H9 (cell line): ENCODE results near the gene IRS2. TPM values are rescaled to one million over a fixed set of nuclear protein-coding genes. Genes with fewer than 3 reads are reported as not detected.

ENCODE experiments used
- DNase-seq: peaks from one replicate; pipeline ENCODE4 v3.0.0-alpha.2; 2017
- H2AFZ ChIP-seq: one replicate; pipeline ENCODE4 v1.6.1; 2013; ENCODE audit warnings: mild to moderate bottlenecking, low read length, control low read depth, moderate library complexity
- H2AK5ac ChIP-seq: 2 replicates; pipeline ENCODE4 v1.6.1; 2013; ENCODE audit warnings: low read length, control low read depth, mixed read lengths; ENCODE audit not compliant: insufficient read length
- H2BK120ac ChIP-seq: one replicate; pipeline ENCODE4 v1.6.1; 2013; ENCODE audit warnings: low read depth, mild to moderate bottlenecking, low read length, control low read depth, inconsistent platforms; ENCODE audit not compliant: poor library complexity, severe bottlenecking
- H2BK12ac ChIP-seq: 2 replicates; pipeline ENCODE4 v1.6.1; 2013; ENCODE audit warnings: low read length, control low read depth, mixed read lengths, low read depth; ENCODE audit not compliant: insufficient read length
- H2BK15ac ChIP-seq: 2 replicates; pipeline ENCODE4 v1.6.1; 2013; ENCODE audit warnings: low read depth, low read length, control low read depth
- H2BK20ac ChIP-seq: one replicate; pipeline ENCODE4 v1.6.1; 2013; ENCODE audit warnings: low read depth, mild to moderate bottlenecking, low read length, control low read depth, inconsistent platforms; ENCODE audit not compliant: poor library complexity, severe bottlenecking
- H2BK5ac ChIP-seq: 2 replicates; pipeline ENCODE4 v1.6.1; 2013; ENCODE audit warnings: low read length, control low read depth, mixed read lengths; ENCODE audit not compliant: insufficient read length
- H3K14ac ChIP-seq: 2 replicates; pipeline ENCODE4 v1.6.1; 2013; ENCODE audit warnings: low read length, control low read depth; ENCODE audit not compliant: insufficient read depth
- H3K18ac ChIP-seq: 2 replicates; pipeline ENCODE4 v1.6.1; 2013; ENCODE audit warnings: low read depth, mild to moderate bottlenecking, mixed read lengths, low read length, control low read depth; ENCODE audit not compliant: insufficient read length
- H3K23ac ChIP-seq: 2 replicates; pipeline ENCODE4 v1.6.1; 2013; ENCODE audit warnings: low read length, control low read depth, mixed read lengths, low read depth; ENCODE audit not compliant: insufficient read length
- H3K23me2 ChIP-seq: 2 replicates; pipeline ENCODE4 v1.6.1; 2013; ENCODE audit warnings: low read depth, mild to moderate bottlenecking, mixed read lengths, low read length, control low read depth; ENCODE audit not compliant: insufficient read length, poor library complexity, severe bottlenecking
- H3K27ac ChIP-seq: 2 replicates; pipeline ENCODE4 v1.5.1; 2013; ENCODE audit warnings: low read length, control low read depth, mixed read lengths, low read depth; ENCODE audit not compliant: insufficient read length
- H3K27me3 ChIP-seq: 2 replicates; pipeline ENCODE4 v1.6.1; 2013; ENCODE audit warnings: low read length, control low read depth, inconsistent platforms; ENCODE audit not compliant: insufficient read depth
- H3K4ac ChIP-seq: 2 replicates; pipeline ENCODE4 v1.6.1; 2013; ENCODE audit warnings: low read depth, mild to moderate bottlenecking, control low read depth, inconsistent platforms, low read length, moderate library complexity
- H3K4me1 ChIP-seq: 2 replicates; pipeline ENCODE4 v1.6.1; 2013; ENCODE audit warnings: low read length, control low read depth, inconsistent platforms; ENCODE audit not compliant: insufficient read depth
- H3K4me2 ChIP-seq: 2 replicates; pipeline ENCODE4 v1.6.1; 2013; ENCODE audit warnings: low read length, control low read depth, mixed read lengths; ENCODE audit not compliant: insufficient read length, insufficient read depth
- H3K56ac ChIP-seq: 2 replicates; pipeline ENCODE4 v1.6.1; 2013; ENCODE audit warnings: low read depth, mild to moderate bottlenecking, mixed read lengths, low read length, control low read depth; ENCODE audit not compliant: insufficient read length
- H3K79me1 ChIP-seq: 2 replicates; pipeline ENCODE4 v1.6.1; 2013; ENCODE audit warnings: low read depth, mild to moderate bottlenecking, moderate library complexity, low read length, control low read depth, inconsistent platforms; ENCODE audit not compliant: insufficient read depth, poor library complexity, severe bottlenecking
- H3K79me2 ChIP-seq: 2 replicates; pipeline ENCODE4 v1.6.1; 2013; ENCODE audit warnings: low read length, control low read depth, inconsistent platforms; ENCODE audit not compliant: insufficient read depth
- H3K9ac ChIP-seq: 2 replicates; pipeline ENCODE4 v1.6.1; 2013; ENCODE audit warnings: low read length, control low read depth, mixed read lengths; ENCODE audit not compliant: insufficient read length; ENCODE audit errors: extremely low read depth
- H3K9me3 ChIP-seq: one replicate; pipeline ENCODE4 v1.6.1; 2013; ENCODE audit warnings: low read depth, low read length, inconsistent platforms; ENCODE audit not compliant: control insufficient read depth
- H3T11ph ChIP-seq: one replicate; pipeline ENCODE4 v1.6.1; 2013; ENCODE audit warnings: mild to moderate bottlenecking, low read length, control low read depth, inconsistent platforms
- H4K20me1 ChIP-seq: one replicate; pipeline ENCODE4 v1.6.1; 2013; ENCODE audit not compliant: control insufficient read depth, insufficient read length, insufficient read depth
- H4K5ac ChIP-seq: 2 replicates; pipeline ENCODE4 v1.6.1; 2013; ENCODE audit warnings: low read depth, mild to moderate bottlenecking, mixed read lengths, low read length, control low read depth; ENCODE audit not compliant: insufficient read length
- H4K8ac ChIP-seq: replicated peaks from 2 replicates; pipeline ENCODE4 v1.6.1; 2013; ENCODE audit warnings: low read length, control low read depth, mixed read lengths, low read depth; ENCODE audit not compliant: insufficient read length
- H4K91ac ChIP-seq: 2 replicates; pipeline ENCODE4 v1.6.1; 2013; ENCODE audit warnings: low read depth, mild to moderate bottlenecking, moderate library complexity, mixed read lengths, low read length, control low read depth; ENCODE audit not compliant: insufficient read length
- H3K27ac Mint-ChIP-seq, 3 experiments: 2 replicates in 2 of 3; 3 replicates in 1 of 3; pipeline ENCODE4 v1.8.0; 2020 to 2021; ENCODE audit warnings: mixed read lengths in 3 of 3, mild to moderate bottlenecking in 1 of 3, moderate library complexity in 1 of 3
- H3K27me3 Mint-ChIP-seq: 2 replicates; pipeline ENCODE4 v1.8.0; 2021; ENCODE audit warnings: low read depth, mild to moderate bottlenecking, moderate library complexity, mixed read lengths
- H3K36me3 Mint-ChIP-seq, 3 experiments: 2 replicates in 2 of 3; 3 replicates in 1 of 3; pipeline ENCODE4 v1.8.0; 2020 to 2021; ENCODE audit warnings: low read depth in 3 of 3, mixed read lengths in 3 of 3; ENCODE audit not compliant: insufficient read depth in 1 of 3
- H3K4me1 Mint-ChIP-seq, 2 experiments: 2 replicates each; pipeline ENCODE4 v1.8.0; 2020; ENCODE audit warnings: mixed read lengths in 2 of 2
- H3K4me3 Mint-ChIP-seq, 2 experiments: 2 replicates in 1 of 2; 3 replicates in 1 of 2; pipeline ENCODE4 v1.8.0; 2020 to 2021; ENCODE audit warnings: mild to moderate bottlenecking in 2 of 2, mixed read lengths in 2 of 2, moderate library complexity in 1 of 2
- H3K9me3 Mint-ChIP-seq, 2 experiments: 2 replicates in 1 of 2; 3 replicates in 1 of 2; pipeline ENCODE4 v1.8.0; 2020; ENCODE audit warnings: mild to moderate bottlenecking in 2 of 2, mixed read lengths in 2 of 2, moderate library complexity in 1 of 2
- CTCF ChIP-seq: fragments of 200-600 bp; sonication (generic); conservative IDR thresholded peaks from 3 replicates; pipeline ENCODE4 v1.8.0; 2021; ENCODE audit warnings: antibody characterized with exemption, mild to moderate bottlenecking
- WGBS: extraction: QIAGEN DNeasy Blood & Tissue Kit; methylation state at CpG from one replicate; pipeline ENCODE4 v1.1.7; 2013; ENCODE audit warnings: missing lambda C conversion rate, low lambda C conversion rate, mixed read lengths; ENCODE audit not compliant: insufficient read length; ENCODE audit errors: extremely low coverage; 5-methylcytosine and 5-hydroxymethylcytosine counted together
- total RNA-seq: library from RNA; stranded (reverse); gene quantifications from 2 replicates; pipeline ENCODE4 v1.2.1, GENCODE V29; 2021

The IRS2 gene
- total RNA-seq, 1 experiment from 2014 or later = 10.1 TPM

GRCh38 chr13:109773786-109774185, 12.6 kb downstream of the IRS2 start:
- no peaks in the 10 kb centered on the region for H3K9me3 ChIP-seq
- DNase-seq = no peak
- no peak overlapping the region for H4K5ac ChIP-seq
- no peaks in the 10 kb centered on the region for H3K23me2 ChIP-seq
- no peak overlapping the region for H2AK5ac ChIP-seq
- H3K18ac ChIP-seq = no peak overlapping the region
- no peak overlapping the region for H2BK120ac ChIP-seq
- no peak overlapping the region for H2BK20ac ChIP-seq
- H4K91ac ChIP-seq = no peak overlapping the region
- no peaks in the 10 kb centered on the region; the same call in none of the 2 replicates for H3K4me1 ChIP-seq
- H3K23ac ChIP-seq = no peak overlapping the region
- no peak overlapping the region for H3K14ac ChIP-seq
- no peaks in the 10 kb centered on the region for H3K27me3 ChIP-seq
- no peak overlapping the region for H3K27ac Mint-ChIP-seq
- H3K27ac ChIP-seq = no peak overlapping the region
- no peaks in the 10 kb centered on the region for H3K79me1 ChIP-seq
- H3K4ac ChIP-seq = no peak overlapping the region
- no peak overlapping the region for H3K4me2 ChIP-seq
- H3K4me3 Mint-ChIP-seq = no peak overlapping the region
- H3K56ac ChIP-seq = no peak overlapping the region
- H4K20me1 ChIP-seq = no peaks in the 10 kb centered on the region
- H3K27me3 Mint-ChIP-seq = no peaks in the 10 kb centered on the region
- H3K36me3 Mint-ChIP-seq = peaks cover 11 to 24% (median 19%) of the 10 kb centered on the region in 3 experiments; a peak in 6 of 7 replicates
- H2AFZ ChIP-seq = no peak overlapping the region
- H2BK12ac ChIP-seq = no peak overlapping the region
- no peak overlapping the region for H4K8ac ChIP-seq
- WGBS = no CpG with 5 or more reads among the region's 4 CpGs
- H2BK5ac ChIP-seq = no peak overlapping the region
- TF ChIP-seq CTCF = no peak
- no peak overlapping the region for H2BK15ac ChIP-seq
- H3K4me1 Mint-ChIP-seq = peaks cover 15 to 17% of the 10 kb centered on the region in 2 experiments
- no peak overlapping the region for H3K9ac ChIP-seq
- no peaks in the 10 kb centered on the region; the same call in 1 of the 2 replicates for H3K79me2 ChIP-seq
- H3K9me3 Mint-ChIP-seq = no peaks in the 10 kb centered on the region
- H3T11ph ChIP-seq = no peak overlapping the region
